ENCODE measurements around the gene SEC61B.

DNA sequence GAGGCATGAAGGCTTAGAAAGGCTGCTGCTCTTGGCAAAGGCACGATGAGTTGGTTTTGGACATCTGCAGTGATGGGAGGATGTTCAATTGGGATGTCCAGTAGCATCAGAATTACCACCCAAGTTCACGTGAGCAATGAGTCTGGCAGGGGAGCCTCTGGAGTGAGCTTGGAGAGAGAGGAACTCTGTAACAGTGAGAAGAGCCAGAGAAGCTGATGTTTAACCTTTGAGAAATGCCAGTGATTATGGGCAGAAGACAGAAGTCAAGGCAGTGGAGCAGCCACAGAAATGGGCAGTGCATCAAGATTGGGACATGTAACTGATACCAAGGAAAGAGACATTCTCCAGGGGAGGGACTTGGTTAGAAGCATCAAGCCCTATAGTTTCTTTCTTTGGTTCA lies 39.8 kb downstream of the SEC61B start:
- TF ChIP-seq EP300 (IDR thresholded peaks at IDR 0.05) (no peak), POLR2A (IDR thresholded peaks at IDR 0.05) (no peak), CTCF (IDR thresholded peaks at IDR 0.05) (no peak)
